IPS DF 6.9 (cell line): ENCODE data around the gene PERM1.

Experiments used
- DNase-seq: peaks from one replicate; pipeline ENCODE4 v3.0.0-alpha.2; 2013; ENCODE audit warnings: low read depth, low spot score
- H3K27ac ChIP-seq: one replicate; pipeline ENCODE4 v1.5.1; 2013; ENCODE audit warnings: low read length, control low read depth
- H3K27me3 ChIP-seq: 2 replicates; pipeline ENCODE4 v1.6.1; 2013; ENCODE audit warnings: mild to moderate bottlenecking, low read length; ENCODE audit not compliant: control insufficient read depth, insufficient read depth
- H3K36me3 ChIP-seq: 2 replicates; pipeline ENCODE4 v1.6.1; 2013; ENCODE audit warnings: low read length; ENCODE audit not compliant: control insufficient read depth, insufficient read depth
- H3K4me1 ChIP-seq: 2 replicates; pipeline ENCODE4 v1.6.1; 2013; ENCODE audit warnings: low read length; ENCODE audit not compliant: control insufficient read depth, insufficient read depth
- H3K4me3 ChIP-seq: 2 replicates; pipeline ENCODE4 v1.5.1; 2013; ENCODE audit warnings: mild to moderate bottlenecking, low read length
- H3K9me3 ChIP-seq: 2 replicates; pipeline ENCODE4 v1.6.1; 2013; ENCODE audit warnings: low read length, inconsistent platforms; ENCODE audit not compliant: control insufficient read depth, insufficient read depth
- WGBS: extraction: QIAGEN DNeasy Blood & Tissue Kit; methylation state at CpG from one replicate; pipeline ENCODE4 v1.1.7; 2013; ENCODE audit warnings: mixed read lengths, missing lambda C conversion rate; ENCODE audit not compliant: insufficient read length, insufficient coverage; 5-methylcytosine and 5-hydroxymethylcytosine counted together

The PERM1 gene

DNA sequence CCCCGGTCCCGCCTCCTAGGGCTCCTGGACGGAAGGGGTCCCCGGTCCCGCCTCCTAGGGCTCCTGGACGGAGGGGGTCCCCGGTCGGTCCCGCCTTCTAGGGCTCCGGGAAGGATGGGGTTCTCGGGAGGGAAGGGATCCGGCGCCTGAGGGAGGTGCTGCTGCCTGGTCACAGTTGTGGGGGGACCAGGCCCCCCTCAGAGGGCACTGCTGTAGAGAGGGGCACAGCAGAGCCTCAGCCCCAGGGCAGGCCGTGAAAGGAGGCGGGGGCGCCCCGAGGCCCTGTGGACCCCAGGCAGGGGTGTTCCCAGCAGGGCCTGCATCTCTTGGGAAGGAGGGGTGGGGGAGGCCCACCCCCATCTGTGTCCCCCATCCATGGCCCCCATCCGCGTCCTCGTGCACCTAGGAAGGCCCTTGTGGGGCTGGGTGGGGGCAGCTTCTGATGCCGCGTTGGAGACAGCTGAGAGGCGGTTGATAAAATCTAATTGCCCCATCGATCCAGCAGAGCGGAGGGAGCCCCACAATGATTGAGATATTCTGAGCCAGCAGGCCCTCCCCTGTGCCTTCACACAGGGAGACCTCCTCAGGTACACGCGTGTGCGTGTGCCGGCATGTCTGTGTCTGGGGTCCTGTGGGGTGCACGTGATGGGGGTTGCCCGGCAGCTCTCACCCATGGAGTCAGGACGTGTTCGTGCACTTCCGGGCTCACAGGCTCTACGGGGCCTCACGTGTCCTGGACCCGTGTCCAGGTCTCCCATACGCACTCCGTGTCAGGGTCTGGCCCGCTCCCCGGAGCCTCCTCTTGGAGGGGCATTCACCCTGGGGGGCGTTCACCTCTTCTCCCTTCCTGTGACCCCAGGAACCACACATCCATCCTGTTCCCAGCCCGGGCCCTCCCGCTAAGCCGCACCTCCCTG, 45.3 kb downstream of the PERM1 start:
- H3K9me3 ChIP-seq = no peaks in the 10 kb centered on the region
- DNase-seq = no peak
- H3K4me1 ChIP-seq = peaks cover 13% of the 10 kb centered on the region
- H3K4me3 ChIP-seq = no peak overlapping the region
- no CpG with 5 or more reads among the region's 45 CpGs for WGBS
- H3K27me3 ChIP-seq = peaks cover 56% of the 10 kb centered on the region
- H3K36me3 ChIP-seq = peaks cover 3% of the 10 kb centered on the region; the same call in 1 of the 2 replicates
- H3K27ac ChIP-seq = no peak overlapping the region

GRCh38 chr1:935751-936231, 46.1 kb downstream of the PERM1 start:
- Histone ChIP-seq H3K9me3 (no peaks in the 10 kb centered on the region), H3K4me3 (no peak overlapping the region), H3K27me3 (peaks cover 56% of the 10 kb centered on the region), H3K4me1 (peaks cover 8% of the 10 kb centered on the region), H3K27ac (no peak overlapping the region), H3K36me3 (peaks cover 3% of the 10 kb centered on the region; the same call in 1 of the 2 replicates)
- DNase-seq = no peak
- no CpG with 5 or more reads among the region's 30 CpGs for WGBS

DNA sequence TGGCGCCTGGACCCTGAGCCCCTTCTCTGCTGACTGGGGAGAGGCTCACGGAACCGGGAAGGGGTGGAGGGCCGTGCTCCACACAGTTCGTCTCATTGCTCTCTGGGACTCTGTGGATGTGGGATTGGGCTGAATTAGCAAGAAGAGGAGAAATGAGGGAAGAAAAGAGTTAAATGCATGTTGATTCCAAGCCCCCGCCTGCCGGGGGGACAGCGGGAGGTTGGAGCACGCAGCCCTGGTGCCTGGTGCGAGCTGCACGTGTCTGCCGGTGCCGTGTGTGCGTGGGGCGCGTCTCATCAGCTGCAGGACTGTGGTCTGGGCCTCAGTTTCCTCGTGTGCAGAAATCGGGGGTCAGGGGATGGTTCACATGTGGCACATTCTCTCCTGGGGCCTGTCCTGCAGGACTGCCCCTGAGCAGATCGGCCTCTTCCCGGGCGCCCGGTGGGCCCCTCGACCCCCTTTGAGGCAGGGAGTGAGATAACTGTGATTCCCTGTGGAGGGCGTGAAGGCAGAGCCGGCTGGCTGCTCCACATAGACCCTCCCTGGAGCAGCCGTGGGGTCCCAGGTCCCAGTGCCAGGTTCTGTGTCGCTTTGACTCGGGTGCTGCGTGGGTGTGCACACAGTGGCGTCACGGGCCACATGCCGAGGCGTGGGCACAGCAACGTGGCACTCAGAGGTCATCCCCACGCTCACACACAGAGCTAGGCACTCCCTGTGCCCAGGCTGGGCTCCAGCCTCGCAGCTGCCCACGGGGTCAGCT, 46.7 kb downstream of the PERM1 start:
- DNase-seq = no peak
- Histone ChIP-seq H3K27me3 (peaks cover 54% of the 10 kb centered on the region), H3K9me3 (no peaks in the 10 kb centered on the region), H3K4me3 (no peak overlapping the region), H3K36me3 (no peaks in the 10 kb centered on the region; the same call in 1 of the 2 replicates), H3K4me1 (peaks cover 5% of the 10 kb centered on the region), H3K27ac (no peak overlapping the region)
- no CpG with 5 or more reads among the region's 37 CpGs for WGBS

DNA sequence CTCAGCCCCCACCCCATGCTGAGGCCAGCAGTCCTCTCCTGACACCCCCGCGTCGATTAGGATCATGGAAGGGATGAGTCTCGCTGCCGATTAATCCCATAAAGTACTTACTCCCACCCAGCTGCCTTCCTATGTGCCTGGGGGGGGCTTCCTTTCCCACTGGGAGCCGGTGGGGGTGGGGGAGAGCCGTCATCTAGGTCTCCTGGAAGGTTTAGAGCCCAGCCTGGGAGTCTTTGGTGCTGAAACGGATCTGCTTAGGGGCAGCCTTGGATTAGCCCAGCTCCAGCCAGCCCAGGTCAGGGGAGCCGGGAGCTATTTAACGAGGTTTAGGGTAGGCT, 48.3 kb downstream of the PERM1 start:
- peaks cover 5% of the 10 kb centered on the region for H3K4me1 ChIP-seq
- H3K36me3 ChIP-seq = no peaks in the 10 kb centered on the region; the same call in 1 of the 2 replicates
- peaks cover 54% of the 10 kb centered on the region for H3K27me3 ChIP-seq
- no peak overlapping the region for H3K27ac ChIP-seq
- no peak for DNase-seq
- no peak overlapping the region for H3K4me3 ChIP-seq
- no peaks in the 10 kb centered on the region for H3K9me3 ChIP-seq
- whole genome bisulfite sequencing = no CpG with 5 or more reads among the region's 10 CpGs

DNA sequence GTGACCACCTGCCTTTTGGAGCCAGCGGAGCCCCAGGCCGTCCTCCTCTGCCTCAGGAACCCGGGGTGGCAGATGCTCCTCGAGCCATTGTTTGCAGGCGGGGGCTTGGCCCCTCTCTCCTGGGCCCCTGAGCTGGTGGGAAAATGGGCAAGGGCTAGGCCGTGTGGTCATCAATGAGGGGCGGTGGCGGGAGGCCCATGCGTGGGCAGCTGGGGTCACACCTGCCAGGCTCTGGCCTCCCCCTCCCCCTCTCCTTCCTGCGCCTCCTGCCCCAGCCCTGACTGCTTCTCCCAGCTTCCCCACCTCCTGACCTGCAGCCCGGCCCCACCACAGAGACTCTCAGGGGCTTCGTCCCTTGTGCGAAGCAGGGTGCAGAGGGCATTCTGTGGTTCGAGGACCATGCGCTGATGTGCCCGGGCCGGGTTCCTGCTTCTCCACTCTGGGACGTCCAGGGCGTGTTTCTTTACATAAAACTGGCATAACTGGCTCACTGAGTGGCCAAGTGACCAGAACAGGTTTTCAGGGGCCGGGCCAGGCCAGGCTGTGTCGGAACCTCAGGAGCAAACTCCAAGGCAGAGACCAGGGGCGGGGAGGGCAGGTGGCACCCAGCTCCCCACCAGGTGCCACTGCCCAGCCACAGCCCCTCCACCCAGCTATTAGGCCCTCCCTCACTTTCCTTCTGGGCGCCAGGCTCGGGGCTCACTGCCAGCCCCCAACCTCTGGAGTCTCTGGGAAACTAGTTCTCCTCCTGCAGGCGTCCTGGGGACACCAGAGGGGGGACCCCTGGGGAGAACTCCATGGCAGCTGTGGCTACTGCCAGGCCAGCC, 48.9 kb downstream of the PERM1 start:
- Histone ChIP-seq H3K27me3 (peaks cover 56% of the 10 kb centered on the region), H3K36me3 (no peaks in the 10 kb centered on the region; the same call in 1 of the 2 replicates), H3K9me3 (no peaks in the 10 kb centered on the region), H3K27ac (no peak overlapping the region), H3K4me1 (peaks cover 5% of the 10 kb centered on the region), H3K4me3 (no peak overlapping the region)
- DNase-seq = no peak
- no CpG with 5 or more reads among the region's 25 CpGs for WGBS

GRCh38 chr1:932173-932510, 49.8 kb downstream of the PERM1 start:
- no peak overlapping the region for H3K27ac ChIP-seq
- WGBS = no CpG with 5 or more reads among the region's 16 CpGs
- H3K9me3 ChIP-seq = no peaks in the 10 kb centered on the region
- H3K4me3 ChIP-seq = no peak overlapping the region
- no peaks in the 10 kb centered on the region for H3K36me3 ChIP-seq
- DNase-seq = no peak
- peaks cover 64% of the 10 kb centered on the region for H3K27me3 ChIP-seq
- peaks cover 5% of the 10 kb centered on the region for H3K4me1 ChIP-seq

DNA sequence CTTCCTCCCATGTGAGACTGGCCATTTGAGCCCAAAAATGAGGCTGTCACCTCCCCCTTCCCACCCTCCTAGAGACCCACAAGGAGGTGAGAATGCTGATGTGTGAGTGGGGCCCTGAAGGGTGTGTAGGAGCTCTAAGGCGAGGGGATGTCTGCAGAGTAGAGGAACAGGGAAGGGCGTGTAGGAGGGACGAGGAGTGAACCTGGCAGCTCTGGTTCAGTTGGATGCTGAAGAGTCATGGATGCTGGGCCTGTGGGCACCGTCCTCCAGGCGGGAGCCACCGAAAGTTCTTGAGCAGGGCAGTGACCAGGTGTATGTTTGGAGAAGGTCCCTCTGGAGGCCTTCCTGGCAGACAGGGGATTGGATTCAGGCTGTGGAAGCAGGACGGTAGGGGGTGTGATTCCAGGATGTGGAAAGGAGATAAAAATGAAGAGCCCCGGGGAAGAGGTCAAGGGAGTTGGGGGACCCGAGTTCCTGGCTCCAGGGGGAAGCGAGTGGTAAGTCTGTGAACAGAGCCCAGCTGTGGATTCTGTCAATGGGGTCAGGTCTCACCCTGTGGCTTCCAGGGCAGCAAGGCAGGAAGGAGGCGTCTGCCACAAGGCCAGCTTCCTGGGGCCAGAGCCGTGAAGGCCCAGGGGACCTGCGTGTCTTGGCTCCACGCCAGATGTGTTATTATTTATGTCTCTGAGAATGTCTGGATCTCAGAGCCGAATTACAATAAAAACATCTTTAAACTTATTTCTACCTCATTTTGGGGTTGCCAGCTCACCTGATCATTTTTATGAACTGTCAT, 50.3 kb downstream of the PERM1 start:
- peaks cover 5% of the 10 kb centered on the region for H3K4me1 ChIP-seq
- peaks cover 65% of the 10 kb centered on the region for H3K27me3 ChIP-seq
- no peaks in the 10 kb centered on the region for H3K36me3 ChIP-seq
- no CpG with 5 or more reads among the region's 15 CpGs for WGBS
- no peaks in the 10 kb centered on the region for H3K9me3 ChIP-seq
- H3K4me3 ChIP-seq = no peak overlapping the region
- DNase-seq = no peak
- H3K27ac ChIP-seq = no peak overlapping the region

DNA sequence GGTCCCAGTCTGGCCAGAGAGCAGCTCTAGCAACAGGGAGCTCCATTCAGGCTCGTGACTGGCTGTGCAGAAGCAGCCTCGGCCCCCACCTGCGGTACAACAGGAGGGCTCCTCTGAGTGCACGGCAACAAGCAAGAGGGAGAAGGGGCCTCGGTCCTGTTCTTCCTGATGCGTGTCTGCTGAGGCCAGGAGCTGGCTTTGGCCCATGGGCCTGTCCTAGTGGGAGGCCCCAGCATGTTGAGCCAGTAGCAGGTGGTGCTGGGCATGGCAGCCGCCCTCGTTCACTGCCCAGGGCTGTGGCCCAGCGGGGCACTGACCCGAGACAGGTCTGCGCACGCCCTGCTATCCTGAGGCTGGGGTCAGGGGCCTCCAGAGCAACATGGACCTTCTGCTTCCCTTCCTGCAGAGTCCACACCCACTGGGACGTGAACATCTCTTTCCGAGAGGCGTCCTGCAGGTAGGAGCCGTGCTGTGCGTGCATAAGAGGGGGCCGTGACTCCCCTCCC, 51.2 kb downstream of the PERM1 start:
- H3K9me3 ChIP-seq = no peaks in the 10 kb centered on the region
- no peaks in the 10 kb centered on the region for H3K36me3 ChIP-seq
- no peak overlapping the region for H3K27ac ChIP-seq
- H3K4me1 ChIP-seq = peaks cover 5% of the 10 kb centered on the region
- WGBS = no CpG with 5 or more reads among the region's 18 CpGs
- DNase-seq = no peak
- H3K27me3 ChIP-seq = peaks cover 69% of the 10 kb centered on the region
- H3K4me3 ChIP-seq = no peak overlapping the region

DNA sequence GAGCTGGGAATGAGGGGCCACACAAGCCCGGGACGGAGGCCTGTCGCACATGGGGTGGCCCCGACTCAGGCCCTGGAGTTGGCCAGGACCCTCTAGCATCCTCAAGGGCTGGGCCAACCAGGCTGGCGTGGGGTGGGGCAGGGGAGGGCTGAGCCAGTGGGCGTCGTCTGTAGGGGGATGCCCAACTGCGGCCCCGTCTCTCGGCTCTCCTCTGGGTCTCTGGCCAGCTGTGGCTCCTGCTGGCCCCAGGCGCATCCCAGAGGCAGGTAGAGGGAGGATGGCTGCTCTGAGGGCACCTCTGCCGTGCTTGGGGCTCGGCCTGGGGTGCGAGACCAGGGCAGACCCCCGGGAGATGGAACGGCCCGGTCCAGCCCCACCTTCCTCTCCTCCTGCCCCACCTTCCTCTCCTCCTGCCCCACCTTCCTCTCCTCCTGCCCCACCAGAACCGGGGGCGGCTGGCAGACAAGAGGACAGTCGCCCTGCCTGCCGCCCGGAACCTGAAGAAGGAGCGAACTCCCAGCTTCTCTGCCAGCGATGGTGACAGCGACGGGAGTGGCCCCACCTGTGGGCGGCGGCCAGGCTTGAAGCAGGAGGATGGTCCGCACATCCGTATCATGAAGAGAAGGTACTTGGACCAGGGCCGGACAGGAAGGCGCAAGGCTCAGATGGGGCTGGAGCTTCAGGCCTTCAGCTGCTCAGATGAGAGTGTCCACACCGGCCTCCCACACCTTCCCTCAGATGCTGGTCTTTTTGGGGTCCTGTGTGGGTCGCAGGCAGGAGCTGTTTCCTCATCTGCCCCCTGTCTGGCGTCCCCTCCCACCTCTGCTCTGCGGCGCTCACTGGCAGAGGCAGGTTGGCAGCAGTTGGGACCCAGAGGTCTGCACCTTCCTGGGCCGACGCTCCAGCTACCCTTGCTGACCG, 51.9 kb downstream of the PERM1 start:
- Histone ChIP-seq H3K27me3 (peaks cover 65% of the 10 kb centered on the region), H3K4me3 (no peak overlapping the region), H3K36me3 (no peaks in the 10 kb centered on the region), H3K27ac (no peak overlapping the region), H3K9me3 (no peaks in the 10 kb centered on the region), H3K4me1 (peaks cover 1% of the 10 kb centered on the region; the same call in 1 of the 2 replicates)
- WGBS = no CpG with 5 or more reads among the region's 40 CpGs
- no peak for DNase-seq
